HG03565 (cell line): ENCODE measurements around the gene ATP9A.
"Not testable (repeated sequence)": the region's sequence is repeated elsewhere in the genome, so short reads cannot be mapped to it uniquely, and the experiment has no call there.

Experiments
- ATAC-seq: cut with Tn5 transposase; IDR thresholded peaks from one replicate; pipeline ENCODE4 v1.9.1; 2021; ENCODE audit warnings: mild to moderate bottlenecking, moderate library complexity; ENCODE audit not compliant: unreplicated experiment

The ATP9A gene

GRCh38 chr20:51728737-51729136 lies 39.5 kb downstream of the ATP9A start:
- no peak for ATAC-seq

- ATAC-seq: no peak
Observed at GRCh38 chr20:51727872-51728271, 40.3 kb downstream of the ATP9A start.

- ATAC-seq: no peak
Observed at GRCh38 chr20:51725584-51726176, 42.5 kb downstream of the ATP9A start.

- ATAC-seq: not testable (repeated sequence)
Observed at GRCh38 chr20:51723026-51723425, 45.2 kb downstream of the ATP9A start.

GRCh38 chr20:51722246-51722645 lies 45.9 kb downstream of the ATP9A start:
- ATAC-seq: not testable (repeated sequence)

- ATAC-seq: no peak
Observed at GRCh38 chr20:51720854-51721253, 47.3 kb downstream of the ATP9A start.

GRCh38 chr20:51720384-51720783 lies 47.8 kb downstream of the ATP9A start:
- no peak for ATAC-seq

GRCh38 chr20:51715856-51716185 lies 52.4 kb downstream of the ATP9A start:
- ATAC-seq: no peak

GRCh38 chr20:51715163-51715855 lies 52.9 kb downstream of the ATP9A start:
- ATAC-seq: no peak

GRCh38 chr20:51713213-51713598 lies 55.0 kb downstream of the ATP9A start:
- no peak for ATAC-seq

- ATAC-seq: no peak
Observed at GRCh38 chr20:51712501-51713212, 55.5 kb downstream of the ATP9A start.

GRCh38 chr20:51711426-51711825 lies 56.8 kb downstream of the ATP9A start:
- ATAC-seq: no peak

GRCh38 chr20:51710361-51710894 lies 57.8 kb downstream of the ATP9A start:
- no peak for ATAC-seq

- ATAC-seq: no peak
Observed at GRCh38 chr20:51705400-51705799, 62.8 kb downstream of the ATP9A start.

GRCh38 chr20:51703400-51704287 lies 64.5 kb downstream of the ATP9A start:
- ATAC-seq: no peak

- ATAC-seq: no peak
Observed at GRCh38 chr20:51702556-51702955, 65.6 kb downstream of the ATP9A start.

- ATAC-seq: no peak
Observed at GRCh38 chr20:51700809-51701285, 67.3 kb downstream of the ATP9A start.

GRCh38 chr20:51698252-51698651 lies 69.9 kb downstream of the ATP9A start:
- no peak for ATAC-seq

GRCh38 chr20:51697096-51697826 lies 70.9 kb downstream of the ATP9A start:
- no peak for ATAC-seq
